Heart right ventricle (tissue), 16 donors: Measurements from ENCODE around the gene SND1. TPM values are rescaled to one million over a fixed set of nuclear protein-coding genes. Genes with fewer than 3 reads are reported as not detected.

ENCODE experiments used
- ATAC-seq, 8 donors: fragments of 200-7000 bp; cut with Tn5 transposase; one replicate each; pipeline ENCODE4 v1.9.1; 2020; ENCODE audit warnings: mild to moderate bottlenecking in 8 of 8, moderate library complexity in 8 of 8, moderate number of reproducible peaks in 1 of 8
- DNase-seq, 2 donors: peaks; one replicate each; pipeline ENCODE4 v3.0.0-alpha.2; 2020
- H3K27ac ChIP-seq, 10 donors: fragments of 200-600 bp; sonication (generic) in 2 of 10; one replicate each; pipeline versions ENCODE4 v1.5.0 to v1.8.0; 2020 to 2022; ENCODE audit warnings: mild to moderate bottlenecking in 3 of 10
- H3K27me3 ChIP-seq, 7 donors: fragments of 200-600 bp; one replicate each; pipeline ENCODE4 v1.8.0; 2021 to 2022; ENCODE audit warnings: mild to moderate bottlenecking in 2 of 7
- H3K36me3 ChIP-seq, 9 donors: fragments of 200-600 bp; sonication (generic) in 1 of 9; one replicate each; pipeline versions ENCODE4 v1.5.0 to v1.8.0; 2020 to 2022; ENCODE audit warnings: mild to moderate bottlenecking in 2 of 9
- H3K4me1 ChIP-seq, 9 donors: fragments of 200-600 bp; sonication (generic) in 1 of 9; one replicate each; pipeline versions ENCODE4 v1.5.0 to v1.8.0; 2020 to 2022; ENCODE audit warnings: mild to moderate bottlenecking in 4 of 9
- H3K4me3 ChIP-seq, 10 donors: fragments of 200-600 bp; sonication (generic) in 2 of 10; one replicate each; pipeline versions ENCODE4 v1.5.0 to v1.8.0; 2020 to 2022; ENCODE audit warnings: mild to moderate bottlenecking in 7 of 10, moderate library complexity in 2 of 10
- H3K9me3 ChIP-seq, 11 donors: fragments of 200-600 bp in 10 of 11; sonication (generic) in 2 of 11; one replicate each; pipeline versions ENCODE4 v1.5.0 to v1.8.0; 2013 to 2022; ENCODE audit warnings: mild to moderate bottlenecking in 2 of 11, control low read depth in 1 of 11, moderate library complexity in 1 of 11
- CTCF ChIP-seq, 9 donors: fragments of 200-600 bp; sonication (generic) in 2 of 9; IDR thresholded peaks; one replicate each; pipeline versions ENCODE4 v1.5.0 to v1.8.0; 2021 to 2022; ENCODE audit warnings: antibody characterized with exemption in 9 of 9, mild to moderate bottlenecking in 5 of 9, moderate library complexity in 1 of 9
- WGBS, 2 donors: extraction: QIAGEN DNeasy Blood & Tissue Kit; methylation state at CpG; one replicate each; pipeline ENCODE4 v1.1.7; 2013; ENCODE audit warnings: inconsistent platforms in 1 of 2; 5-methylcytosine and 5-hydroxymethylcytosine counted together
- intact Hi-C, 10 donors: fragments of 100-400 bp; cut with DNase I; formaldehyde crosslinking; loops; one replicate each; pipeline versions ENCODE4 v1.11.1 to v1.14.2; 2022
- polyA plus RNA-seq, 2 donors: library from polyadenylated mRNA; stranded (reverse); fragments of 200-250 nt; gene quantifications; one replicate each; pipeline ENCODE4 v1.2.3, GENCODE V29; 2013
- total RNA-seq, 10 donors: library from RNA; stranded (reverse); fragmentation: NEBNext Ultra II Directional in 3 of 10; extraction: Animal tissue kit (Norgen Biotek cat#: 25700) in 3 of 10; gene quantifications; one replicate each; pipeline versions ENCODE4 v1.2.1 to v1.2.4, GENCODE V29; 2021 to 2023
- donor health status: Arrhythmogenic right ventricular cardiomyopathy.
- donor health status: ischemic (EF 13 %, LVEDD 7.1; RV severe dilation, severe dysfunction).
- donor health status: healthy with polysubstance abuse.
- donor health status: DM: no; HTN: yes; CAD: no.
- donor health status: DM: no; HTN: no; CAD: no.
- donor health status: ischemic (EF 25% LVEDD 6.9; RV normal size, moderate dysfunction).
- donor health status: ischemic (EF 25% LVEDD 5.7; RV mildly dilated, moderate dysfunction).
- donor health status: healthy.
- donor health status: DM: yes; HTN: yes; CAD: no.
- donor health status: Ischemic cardiomyopathy.
- donor health status: ischemic (EF 35%, LVEDD 5.7; RV mildly dilated, moderate dysfunction).
- donor health status: nonischemic (EF 11% LVEDD 7.7; RV severe dilation, severe dysfunction).
- donor health status: DM: yes; HTN: yes; CAD: no.
- donor health status: PGD.
- donor health status: ischemic (EF 29% LVEDD 5.4; RV normal size, mild dysfunction).
- donor health status: nonischemic (EF 23%, LVEDD 6.1; RV moderate dilation, normal function).

SND1 gene
- total and polyA plus RNA-seq, 12 donors = 39.9 to 107 (median 80.8) TPM

- no peak for TF ChIP-seq CTCF (IDR thresholded peaks at IDR 0.05)
- Histone ChIP-seq H3K36me3 (peaks cover 0 to 25% (median 5%) of the 10 kb centered on the region in 9 donors), H3K4me3 (no peak overlapping the region), H3K27ac (no peak overlapping the region), H3K4me1 (peaks cover 0 to 61% (median 36%) of the 10 kb centered on the region in 9 donors), H3K9me3 (no peaks in the 10 kb centered on the region), H3K27me3 (no peaks in the 10 kb centered on the region)
- ATAC-seq (no peak), DNase-seq (no peak)
- intact Hi-C loops = no loop called here
- 85 to 90% methylated on average over 6 of the region's 6 CpGs for WGBS, 2 donors
These were observed 235.1 kb downstream of the SND1 start for GRCh38 chr7:127887096-127887495.

GRCh38 chr7:127887631-127888030 is 235.6 kb downstream of the SND1 start:
- Histone ChIP-seq H3K27ac (peak overlapping the region in 1 of 10 donors; percentile 18), H3K36me3 (peaks cover 0 to 25% (median 5%) of the 10 kb centered on the region in 9 donors), H3K4me3 (no peak overlapping the region), H3K9me3 (no peaks in the 10 kb centered on the region), H3K27me3 (no peaks in the 10 kb centered on the region), H3K4me1 (peaks cover 0 to 60% (median 39%) of the 10 kb centered on the region in 9 donors)
- intact Hi-C loops = no loop called here
- ATAC-seq (no peak), DNase-seq (no peak)
- TF ChIP-seq CTCF (IDR thresholded peaks at IDR 0.05) = no peak
- 85 to 87% methylated on average over 3 of the region's 3 CpGs for WGBS, 2 donors

- 38 to 43% methylated on average over 1 of the region's 1 CpG for WGBS, 2 donors
- peak in 3 of 8 donors; percentile 40 to 68 (median 44) for ATAC-seq
- Histone ChIP-seq H3K4me3 (no peak overlapping the region), H3K27ac (peak overlapping the region in 3 of 10 donors; percentile 3 to 35 (median 18)), H3K9me3 (no peaks in the 10 kb centered on the region), H3K4me1 (peaks cover 0 to 57% (median 38%) of the 10 kb centered on the region in 9 donors), H3K27me3 (no peaks in the 10 kb centered on the region), H3K36me3 (peaks cover 0 to 25% (median 5%) of the 10 kb centered on the region in 9 donors)
- intact Hi-C loops = no loop called here
- TF ChIP-seq CTCF (IDR thresholded peaks at IDR 0.05) = no peak
- DNase-seq = no peak
These were observed 236.4 kb downstream of the SND1 start for GRCh38 chr7:127888411-127888810.

- H3K4me3 ChIP-seq = no peak overlapping the region
- ATAC-seq = no peak
- DNase-seq = no peak
- H3K27me3 ChIP-seq = no peaks in the 10 kb centered on the region
- peaks cover 0 to 25% (median 5%) of the 10 kb centered on the region in 9 donors for H3K36me3 ChIP-seq
- peak overlapping the region in 3 of 10 donors; percentile 3 to 35 (median 18) for H3K27ac ChIP-seq
- TF ChIP-seq CTCF (IDR thresholded peaks at IDR 0.05) = no peak
- 75 to 78% methylated on average over 5 of the region's 5 CpGs for WGBS, 2 donors
- peaks cover 0 to 53% (median 38%) of the 10 kb centered on the region in 9 donors for H3K4me1 ChIP-seq
- no peaks in the 10 kb centered on the region for H3K9me3 ChIP-seq
- intact Hi-C loops = no loop called here
These were observed 236.8 kb downstream of the SND1 start for GRCh38 chr7:127888825-127889224.
